WERI-Rb-1 (cell line): Measurements from ENCODE around the gene IGF2BP3.

Experiments used
- DNase-seq: peaks from one replicate; pipeline ENCODE4 v3.0.0-alpha.2; 2020
- H3K27ac ChIP-seq: fragments of 250-450 bp; sonication (Bioruptor Pico); 2 replicates; pipeline ENCODE4 v1.5.1; 2020; ENCODE audit warnings: mild to moderate bottlenecking, moderate library complexity
- H3K27me3 ChIP-seq: fragments of 250-450 bp; sonication (Bioruptor Pico); 2 replicates; pipeline ENCODE4 v1.5.1; 2021; ENCODE audit warnings: mild to moderate bottlenecking, low read depth, moderate library complexity; ENCODE audit not compliant: insufficient read depth, severe bottlenecking
- H3K36me3 ChIP-seq: fragments of 250-450 bp; sonication (Bioruptor Pico); 2 replicates; pipeline ENCODE4 v1.5.1; 2020; ENCODE audit warnings: mild to moderate bottlenecking, moderate library complexity
- H3K4me3 ChIP-seq: 2 replicates; pipeline ENCODE4 v1.5.1; 2011; ENCODE audit warnings: low read depth, mild to moderate bottlenecking, control low read depth, low read length
- H3K9me3 ChIP-seq: fragments of 250-450 bp; sonication (Bioruptor Pico); 2 replicates; pipeline ENCODE4 v1.5.1; 2021; ENCODE audit warnings: mild to moderate bottlenecking, moderate library complexity; ENCODE audit not compliant: severe bottlenecking
- CTCF ChIP-seq: IDR thresholded peaks from 2 replicates; pipeline ENCODE4 v1.5.1; 2011; ENCODE audit warnings: low read depth, mild to moderate bottlenecking, control low read depth, inconsistent platforms, low read length

IGF2BP3 gene

GRCh38 chr7:23426876-23427275 lies 43.4 kb downstream of the IGF2BP3 start:
- Histone ChIP-seq H3K27ac (no peak overlapping the region), H3K4me3 (no peak overlapping the region), H3K9me3 (no peaks in the 10 kb centered on the region), H3K36me3 (no peaks in the 10 kb centered on the region), H3K27me3 (no peaks in the 10 kb centered on the region)
- DNase-seq = no peak
- no peak for TF ChIP-seq CTCF

GRCh38 chr7:23422909-23423308 lies 47.4 kb downstream of the IGF2BP3 start:
- Histone ChIP-seq H3K9me3 (no peaks in the 10 kb centered on the region), H3K36me3 (peaks cover 3% of the 10 kb centered on the region; the same call in 1 of the 2 replicates), H3K27ac (no peak overlapping the region), H3K27me3 (no peaks in the 10 kb centered on the region), H3K4me3 (no peak overlapping the region)
- no peak for TF ChIP-seq CTCF
- no peak for DNase-seq

GRCh38 chr7:23422384-23422783 lies 47.9 kb downstream of the IGF2BP3 start:
- DNase-seq = no peak
- no peaks in the 10 kb centered on the region for H3K27me3 ChIP-seq
- no peaks in the 10 kb centered on the region for H3K9me3 ChIP-seq
- H3K36me3 ChIP-seq = peaks cover 3% of the 10 kb centered on the region; the same call in 1 of the 2 replicates
- no peak overlapping the region for H3K4me3 ChIP-seq
- no peak for TF ChIP-seq CTCF
- no peak overlapping the region for H3K27ac ChIP-seq

GRCh38 chr7:23419845-23420244 lies 50.4 kb downstream of the IGF2BP3 start:
- no peak for DNase-seq
- no peaks in the 10 kb centered on the region for H3K27me3 ChIP-seq
- no peaks in the 10 kb centered on the region for H3K9me3 ChIP-seq
- H3K27ac ChIP-seq = no peak overlapping the region
- H3K4me3 ChIP-seq = no peak overlapping the region
- TF ChIP-seq CTCF = no peak
- peaks cover 11% of the 10 kb centered on the region for H3K36me3 ChIP-seq

GRCh38 chr7:23419160-23419559 lies 51.1 kb downstream of the IGF2BP3 start:
- Histone ChIP-seq H3K27me3 (no peaks in the 10 kb centered on the region), H3K9me3 (no peaks in the 10 kb centered on the region), H3K4me3 (no peak overlapping the region), H3K36me3 (peaks cover 18% of the 10 kb centered on the region), H3K27ac (no peak overlapping the region)
- TF ChIP-seq CTCF = no peak
- DNase-seq = no peak

- Histone ChIP-seq H3K36me3 (peaks cover 27% of the 10 kb centered on the region), H3K9me3 (no peaks in the 10 kb centered on the region), H3K4me3 (no peak overlapping the region), H3K27me3 (no peaks in the 10 kb centered on the region), H3K27ac (no peak overlapping the region)
- no peak for TF ChIP-seq CTCF
- DNase-seq = no peak
Observed at GRCh38 chr7:23418046-23418445, 52.2 kb downstream of the IGF2BP3 start.
